22Rv1 (cell line): ENCODE measurements around the gene SEC61A2.

ENCODE experiments used
- ZFX ChIP-seq: fragments of 450-650 bp; IDR thresholded peaks from 2 replicates; pipeline ENCODE4 v1.6.1; 2017; ENCODE audit warnings: antibody characterized with exemption, borderline replicate concordance
- TF ChIP-seq, protein P1 (sequence below): fragments of 450-650 bp; IDR thresholded peaks from 2 replicates; pipeline ENCODE4 v1.5.1; 2017; ENCODE audit warnings: mild to moderate bottlenecking

DNA sequence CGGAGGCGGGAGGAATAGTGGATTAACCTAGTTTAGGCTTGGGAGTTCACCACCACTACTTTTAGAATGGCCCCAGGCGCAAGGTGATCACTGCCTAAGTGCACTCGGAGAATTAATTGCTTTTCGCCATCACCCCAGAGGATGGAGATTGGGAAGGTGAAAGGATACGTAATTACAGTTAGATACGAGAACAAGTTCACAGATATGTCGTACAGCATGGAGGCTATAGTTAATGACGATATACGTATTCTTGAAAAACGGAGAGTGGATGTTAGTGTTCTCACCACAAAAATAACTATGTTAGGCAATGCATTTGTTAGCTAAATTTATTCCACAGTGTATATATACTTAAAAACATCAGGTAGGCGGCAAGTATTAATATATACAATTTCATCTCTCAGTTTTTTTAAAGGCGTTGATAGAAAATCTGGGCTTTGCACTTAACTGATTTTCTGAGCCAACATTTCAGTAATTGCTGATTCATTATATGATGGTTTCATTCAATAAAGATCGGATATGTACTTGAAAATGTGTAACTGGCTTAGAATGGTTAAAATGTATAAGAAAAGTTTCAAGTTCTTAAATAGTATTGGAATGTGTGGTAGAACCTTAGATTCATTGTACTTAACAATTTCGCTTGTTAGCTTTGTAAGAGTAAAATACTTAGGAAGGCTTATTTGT, 67.2 kb downstream of the SEC61A2 start:
- TF ChIP-seq, protein P1, sequence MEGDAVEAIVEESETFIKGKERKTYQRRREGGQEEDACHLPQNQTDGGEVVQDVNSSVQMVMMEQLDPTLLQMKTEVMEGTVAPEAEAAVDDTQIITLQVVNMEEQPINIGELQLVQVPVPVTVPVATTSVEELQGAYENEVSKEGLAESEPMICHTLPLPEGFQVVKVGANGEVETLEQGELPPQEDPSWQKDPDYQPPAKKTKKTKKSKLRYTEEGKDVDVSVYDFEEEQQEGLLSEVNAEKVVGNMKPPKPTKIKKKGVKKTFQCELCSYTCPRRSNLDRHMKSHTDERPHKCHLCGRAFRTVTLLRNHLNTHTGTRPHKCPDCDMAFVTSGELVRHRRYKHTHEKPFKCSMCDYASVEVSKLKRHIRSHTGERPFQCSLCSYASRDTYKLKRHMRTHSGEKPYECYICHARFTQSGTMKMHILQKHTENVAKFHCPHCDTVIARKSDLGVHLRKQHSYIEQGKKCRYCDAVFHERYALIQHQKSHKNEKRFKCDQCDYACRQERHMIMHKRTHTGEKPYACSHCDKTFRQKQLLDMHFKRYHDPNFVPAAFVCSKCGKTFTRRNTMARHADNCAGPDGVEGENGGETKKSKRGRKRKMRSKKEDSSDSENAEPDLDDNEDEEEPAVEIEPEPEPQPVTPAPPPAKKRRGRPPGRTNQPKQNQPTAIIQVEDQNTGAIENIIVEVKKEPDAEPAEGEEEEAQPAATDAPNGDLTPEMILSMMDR = no peak
- TF ChIP-seq ZFX = no peak
